Naive thymus-derived CD4-positive, alpha-beta T cell (primary cell): ENCODE results near the gene ELK4. TPM values are rescaled to one million over a fixed set of nuclear protein-coding genes. Genes with fewer than 3 reads are reported as not detected.
A peak's percentile ranks its signal among the peaks of the same experiment; 100 is the strongest.

Source experiments
- ATAC-seq: fragments of 150-1000 bp; cut with Tn5 transposase; 2 replicates; pipeline ENCODE4 v1.10.0; 2021; ENCODE audit warnings: mild to moderate bottlenecking, moderate library complexity
- CTCF ChIA-PET: fragments of 350-600 bp; sonication (Branson Sonifier 250); formaldehyde crosslinking; loops from one replicate; lab custom pipeline; 2021; ENCODE audit warnings: antibody characterized with exemption; lab: Charles Lee
- POLR2A ChIA-PET: fragments of 350-600 bp; sonication (Branson Sonifier 250); formaldehyde crosslinking; loops from one replicate; lab custom pipeline; 2021; ENCODE audit warnings: antibody characterized with exemption, inconsistent platforms; lab: Charles Lee
- DNase-seq, 9 donors: peaks; one replicate each; pipeline versions ENCODE4 v3.0.0 to v3.0.0-alpha.2; 2020 to 2022; ENCODE audit warnings: mixed read lengths in 1 of 9
- H3K27ac ChIP-seq: one replicate; pipeline ENCODE4 v1.7.0; 2013; ENCODE audit warnings: mild to moderate bottlenecking, low read depth, low read length, moderate library complexity
- H3K27me3 ChIP-seq, 2 donors: one replicate each; pipeline ENCODE4 v1.7.0; 2013; ENCODE audit warnings: low read length in 2 of 2, mild to moderate bottlenecking in 2 of 2, moderate library complexity in 2 of 2; ENCODE audit not compliant: control insufficient read depth in 2 of 2, insufficient read depth in 2 of 2
- H3K36me3 ChIP-seq, 3 experiments: 1 replicate in 2 of 3; 2 replicates in 1 of 3; pipeline ENCODE4 v1.7.0; 2013; ENCODE audit warnings: low read length in 3 of 3, mild to moderate bottlenecking in 3 of 3, moderate library complexity in 1 of 3; ENCODE audit not compliant: insufficient read depth in 3 of 3, control insufficient read depth in 2 of 3
- H3K4me1 ChIP-seq, 2 donors: one replicate each; pipeline ENCODE4 v1.7.0; 2013; ENCODE audit warnings: low read length in 2 of 2, mild to moderate bottlenecking in 2 of 2, moderate library complexity in 1 of 2; ENCODE audit not compliant: control insufficient read depth in 2 of 2, insufficient read depth in 2 of 2
- H3K4me3 ChIP-seq: 2 replicates; pipeline ENCODE4 v1.7.0; 2013; ENCODE audit warnings: mild to moderate bottlenecking, low read length
- H3K9me3 ChIP-seq, 3 experiments: 1 replicate in 2 of 3; 2 replicates in 1 of 3; pipeline ENCODE4 v1.7.0; 2013; ENCODE audit warnings: low read length in 3 of 3; ENCODE audit not compliant: control insufficient read depth in 2 of 3
- H3K27ac Mint-ChIP-seq, 9 donors: one replicate each; pipeline ENCODE4 v1.8.0; 2020 to 2022; ENCODE audit warnings: mixed read lengths in 9 of 9, mild to moderate bottlenecking in 8 of 9, moderate library complexity in 5 of 9, inconsistent platforms in 2 of 9
- H3K27me3 Mint-ChIP-seq, 5 donors: one replicate each; pipeline ENCODE4 v1.8.0; 2021 to 2022; ENCODE audit warnings: mixed read lengths in 5 of 5, mild to moderate bottlenecking in 1 of 5
- H3K36me3 Mint-ChIP-seq, 5 donors: one replicate each; pipeline ENCODE4 v1.8.0; 2020 to 2022; ENCODE audit warnings: mixed read lengths in 5 of 5, mild to moderate bottlenecking in 3 of 5, inconsistent platforms in 1 of 5
- H3K4me1 Mint-ChIP-seq, 7 donors: one replicate each; pipeline ENCODE4 v1.8.0; 2020 to 2022; ENCODE audit warnings: mixed read lengths in 7 of 7, mild to moderate bottlenecking in 3 of 7, inconsistent platforms in 1 of 7
- H3K4me3 Mint-ChIP-seq, 10 donors: one replicate each; pipeline ENCODE4 v1.8.0; 2020 to 2022; ENCODE audit warnings: mild to moderate bottlenecking in 10 of 10, mixed read lengths in 10 of 10, moderate library complexity in 6 of 10, inconsistent platforms in 2 of 10
- H3K9me3 Mint-ChIP-seq, 11 donors: one replicate each; pipeline ENCODE4 v1.8.0; 2020 to 2022; ENCODE audit warnings: mixed read lengths in 11 of 11, mild to moderate bottlenecking in 4 of 11, inconsistent platforms in 1 of 11, moderate library complexity in 1 of 11
- intact Hi-C, 2 donors: fragments of 100-400 bp; cut with micrococcal nuclease; formaldehyde crosslinking; loops; one replicate each; pipeline ENCODE4 v1.15.1; 2023
- polyA plus RNA-seq, 2 donors: library from polyadenylated mRNA; unstranded; fragments of 300-500 nt; fragmentation: Illumina TruSeq; gene quantifications; one replicate each; pipeline ENCODE4 v1.2.3, GENCODE V29; 2021
- total RNA-seq, 6 experiments: library from RNA in 5 of 6; stranded (reverse) in 5 of 6; gene quantifications; 1 replicate in 5 of 6; 2 replicates in 1 of 6; pipeline ENCODE4 v1.2.3 and lab custom pipeline; 2021 to 2026

Gene ELK4
- total and polyA plus RNA-seq, 7 experiments from 2014 or later = 4.0 to 250 (median 123) TPM

DNA sequence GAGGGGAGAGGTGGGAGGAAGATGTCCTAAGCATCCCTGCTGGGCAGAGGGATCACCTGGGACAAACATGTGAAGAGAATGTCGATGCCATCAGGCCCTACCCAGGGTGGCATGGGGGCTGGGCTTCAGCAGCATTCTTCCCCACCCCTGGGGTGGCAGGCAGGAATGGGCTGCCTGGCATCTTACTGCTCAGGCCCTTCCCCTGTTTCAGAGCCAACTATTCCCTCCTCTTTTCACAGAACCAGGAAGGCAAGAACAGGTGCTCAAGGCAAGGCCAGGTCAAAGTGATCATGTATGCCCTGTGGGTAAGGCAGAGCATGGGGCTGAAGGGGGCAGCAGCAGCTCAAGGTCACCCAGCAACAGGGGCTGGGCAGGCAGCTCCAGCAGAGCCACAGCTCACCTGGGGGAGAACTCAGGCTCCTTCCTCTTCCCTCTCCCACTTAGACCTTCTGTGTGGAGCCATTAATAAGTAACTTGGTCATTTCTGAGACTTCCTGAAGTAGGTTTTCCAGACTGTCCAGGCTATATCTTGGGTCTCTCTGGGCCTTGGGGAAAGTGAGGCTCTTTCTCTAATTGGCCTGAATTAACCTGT, 56.4 kb downstream of the ELK4 start:
- intact Hi-C loops = no loop called here
- Mint-ChIP-seq H3K9me3 (peaks cover 0 to 2% (median 0%) of the 10 kb centered on the region in 11 donors), H3K36me3 (no peaks in the 10 kb centered on the region), H3K4me3 (no peak overlapping the region), H3K27ac (no peak overlapping the region), H3K27me3 (peaks cover 24 to 57% (median 31%) of the 10 kb centered on the region in 5 donors), H3K4me1 (no peaks in the 10 kb centered on the region)
- Histone ChIP-seq H3K9me3 (no peaks in the 10 kb centered on the region), H3K4me1 (no peaks in the 10 kb centered on the region), H3K4me3 (no peak overlapping the region), H3K27ac (no peak overlapping the region), H3K36me3 (no peaks in the 10 kb centered on the region), H3K27me3 (no peaks in the 10 kb centered on the region)
- CTCF ChIA-PET = interaction anchor here (0.6 to 1.1 kb wide), 2 partner anchors 15 to 1147 kb away, joined by 3 read pairs; no protein-coding TSS in a partner anchor
- DNase-seq (no peak), ATAC-seq (no peak)
- POLR2A ChIA-PET = no interaction called here

DNA sequence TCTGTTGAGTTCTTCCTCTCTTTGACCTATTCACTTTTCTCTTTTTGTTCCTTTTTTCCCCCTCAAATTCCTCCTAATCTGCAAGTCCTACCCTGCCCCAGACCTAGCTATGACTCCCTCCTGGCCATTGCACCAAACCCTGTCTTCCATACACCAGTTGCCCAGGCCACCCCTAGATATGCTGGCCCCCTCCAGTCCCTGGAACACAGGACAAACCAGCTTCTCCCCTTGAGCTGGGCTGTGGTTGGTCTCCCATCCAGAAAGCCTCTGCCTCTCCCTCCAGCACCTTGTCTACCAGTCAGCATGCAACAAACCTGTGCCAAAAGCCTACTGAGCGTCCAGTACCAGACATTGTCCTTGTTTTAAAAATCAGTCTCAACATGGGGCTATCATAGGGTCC, 59.4 kb downstream of the ELK4 start:
- Histone ChIP-seq H3K4me3 (no peak overlapping the region), H3K27me3 (peaks cover 3 to 10% of the 10 kb centered on the region in 2 donors), H3K27ac (no peak overlapping the region), H3K4me1 (peaks cover 0 to 5% of the 10 kb centered on the region in 2 donors), H3K36me3 (no peaks in the 10 kb centered on the region), H3K9me3 (no peaks in the 10 kb centered on the region)
- Mint-ChIP-seq H3K9me3 (peaks cover 0 to 2% (median 0%) of the 10 kb centered on the region in 11 donors), H3K27me3 (peaks cover 22 to 62% (median 26%) of the 10 kb centered on the region in 5 donors), H3K4me1 (peaks cover 0 to 5% (median 4%) of the 10 kb centered on the region in 7 donors), H3K27ac (no peak overlapping the region), H3K4me3 (no peak overlapping the region), H3K36me3 (no peaks in the 10 kb centered on the region)
- CTCF ChIA-PET = interaction anchor here (1.5 kb wide), 1 partner anchor 47 kb away, joined by 4 read pairs; no protein-coding TSS in a partner anchor
- ATAC-seq (no peak), DNase-seq (no peak)
- intact Hi-C loops = no loop called here
- POLR2A ChIA-PET = no interaction called here

DNA sequence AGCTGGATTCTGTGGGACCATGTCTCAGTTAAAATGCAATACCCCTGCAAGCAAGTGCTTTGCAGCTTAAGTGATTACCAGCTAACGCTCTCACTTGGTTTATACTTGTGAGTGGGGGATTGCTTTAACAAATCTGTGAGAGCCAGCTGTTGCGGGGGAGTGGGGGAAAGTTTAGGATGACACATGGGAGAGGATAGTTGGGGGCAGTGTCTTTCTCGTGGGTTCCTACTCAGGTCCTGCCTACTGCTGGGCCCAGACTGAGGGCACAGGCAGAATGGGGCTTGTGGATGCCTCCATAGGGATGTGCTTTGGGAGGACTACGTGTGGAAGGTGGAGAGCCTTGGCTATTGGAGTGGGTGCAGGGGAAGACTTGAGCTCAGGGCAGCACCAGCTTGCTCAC, 60.1 kb downstream of the ELK4 start:
- DNase-seq (no peak), ATAC-seq (no peak)
- Mint-ChIP-seq H3K27ac (no peak overlapping the region), H3K27me3 (peaks cover 21 to 63% (median 30%) of the 10 kb centered on the region in 5 donors), H3K36me3 (no peaks in the 10 kb centered on the region), H3K4me1 (peaks cover 0 to 5% (median 4%) of the 10 kb centered on the region in 7 donors), H3K9me3 (no peaks in the 10 kb centered on the region), H3K4me3 (no peak overlapping the region)
- Histone ChIP-seq H3K4me1 (peaks cover 0 to 5% of the 10 kb centered on the region in 2 donors), H3K36me3 (no peaks in the 10 kb centered on the region), H3K9me3 (no peaks in the 10 kb centered on the region), H3K27me3 (peaks cover 3 to 10% of the 10 kb centered on the region in 2 donors), H3K4me3 (no peak overlapping the region), H3K27ac (no peak overlapping the region)
- POLR2A ChIA-PET = no interaction called here
- intact Hi-C loops = no loop called here
- CTCF ChIA-PET = interaction anchor here (1.5 kb wide), 1 partner anchor 47 kb away, joined by 4 read pairs; no protein-coding TSS in a partner anchor

DNA sequence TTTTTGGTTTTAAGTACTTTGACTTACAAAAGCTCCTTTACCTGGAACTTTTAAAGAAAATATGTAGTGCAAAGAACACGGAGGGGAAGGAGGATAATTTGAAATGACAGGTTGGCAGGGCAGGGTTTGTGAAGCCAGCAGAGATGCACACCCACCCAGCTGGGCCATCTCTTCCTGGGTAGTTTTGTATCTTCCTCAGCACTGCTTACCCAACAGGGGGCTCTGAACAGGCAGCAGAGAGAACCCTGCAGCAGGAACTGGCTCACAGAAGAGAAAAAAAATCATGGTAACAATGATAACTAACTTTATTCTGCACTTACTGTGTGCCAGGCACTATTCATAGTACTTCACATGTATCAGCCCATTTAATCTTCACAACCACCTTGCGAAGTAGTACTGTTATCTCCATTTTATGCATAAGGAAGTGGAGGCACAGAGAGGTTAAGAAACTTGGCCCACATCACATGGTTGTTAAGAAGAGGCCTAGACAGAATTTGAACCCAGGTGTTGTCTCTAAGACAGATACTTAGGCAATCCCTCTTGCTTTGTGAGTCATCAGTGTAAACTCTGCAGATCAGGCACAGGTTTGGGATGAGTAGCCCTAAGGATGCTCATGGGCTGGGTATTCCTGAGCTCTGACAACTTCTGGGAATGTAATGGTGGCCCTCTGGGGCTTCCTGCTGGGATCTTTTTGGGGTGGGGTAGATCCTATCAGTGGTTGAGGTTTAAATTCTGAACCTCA, 60.8 kb downstream of the ELK4 start:
- H3K27me3 ChIP-seq = peaks cover 3 to 10% of the 10 kb centered on the region in 2 donors
- H3K4me1 Mint-ChIP-seq = peaks cover 0 to 5% (median 4%) of the 10 kb centered on the region in 7 donors
- DNase-seq = peak in 1 of 9 donors; percentile 10
- POLR2A ChIA-PET = no interaction called here
- H3K4me1 ChIP-seq = peaks cover 0 to 5% of the 10 kb centered on the region in 2 donors
- H3K27me3 Mint-ChIP-seq = peaks cover 27 to 68% (median 35%) of the 10 kb centered on the region in 5 donors
- H3K27ac Mint-ChIP-seq = peak overlapping the region in 1 of 9 donors; percentile 41
- H3K36me3 Mint-ChIP-seq = no peaks in the 10 kb centered on the region
- H3K9me3 Mint-ChIP-seq = no peaks in the 10 kb centered on the region
- no peak overlapping the region for H3K4me3 ChIP-seq
- intact Hi-C loops = no loop called here
- H3K4me3 Mint-ChIP-seq = peak overlapping the region in 1 of 10 donors; percentile 19
- CTCF ChIA-PET = interaction anchor here (1.5 kb wide), 1 partner anchor 46 kb away, joined by 4 read pairs; no protein-coding TSS in a partner anchor
- H3K36me3 ChIP-seq = no peaks in the 10 kb centered on the region
- H3K27ac ChIP-seq = no peak overlapping the region
- no peak for ATAC-seq
- H3K9me3 ChIP-seq = no peaks in the 10 kb centered on the region

DNA sequence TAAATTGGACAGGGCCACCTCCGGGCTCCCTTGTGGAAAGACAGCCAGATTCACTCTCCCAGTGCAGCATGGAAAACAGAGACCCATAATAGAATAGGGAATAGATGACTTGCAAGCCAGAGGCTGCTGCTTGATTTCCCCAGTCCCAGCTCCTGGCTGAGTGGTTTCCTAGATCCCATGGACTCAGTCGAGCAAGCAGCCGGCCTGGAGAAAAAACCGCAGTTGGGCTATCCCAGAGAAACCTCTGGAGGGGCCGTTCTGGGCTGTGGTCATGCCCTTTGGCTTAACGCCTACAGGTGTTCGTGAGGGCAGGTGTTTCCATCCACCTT, 61.7 kb downstream of the ELK4 start:
- H3K4me1 ChIP-seq = peaks cover 0 to 5% of the 10 kb centered on the region in 2 donors
- no peak for ATAC-seq
- H3K9me3 ChIP-seq = no peaks in the 10 kb centered on the region
- Mint-ChIP-seq H3K27ac (no peak overlapping the region), H3K27me3 (peaks cover 34 to 75% (median 43%) of the 10 kb centered on the region in 5 donors), H3K4me3 (peak overlapping the region in 4 of 10 donors; percentile 19 to 78 (median 53)), H3K9me3 (no peaks in the 10 kb centered on the region), H3K36me3 (no peaks in the 10 kb centered on the region), H3K4me1 (peaks cover 0 to 5% (median 4%) of the 10 kb centered on the region in 7 donors)
- H3K4me3 ChIP-seq = no peak overlapping the region
- DNase-seq = no peak
- no peaks in the 10 kb centered on the region for H3K36me3 ChIP-seq
- ChIA-PET CTCF (interaction anchor here (0.5 kb wide), 1 partner anchor 240 kb away, joined by 3 read pairs; no protein-coding TSS in a partner anchor), POLR2A (no interaction called here)
- H3K27me3 ChIP-seq = peaks cover 3 to 10% of the 10 kb centered on the region in 2 donors
- no peak overlapping the region for H3K27ac ChIP-seq
- intact Hi-C loops = no loop called here

DNA sequence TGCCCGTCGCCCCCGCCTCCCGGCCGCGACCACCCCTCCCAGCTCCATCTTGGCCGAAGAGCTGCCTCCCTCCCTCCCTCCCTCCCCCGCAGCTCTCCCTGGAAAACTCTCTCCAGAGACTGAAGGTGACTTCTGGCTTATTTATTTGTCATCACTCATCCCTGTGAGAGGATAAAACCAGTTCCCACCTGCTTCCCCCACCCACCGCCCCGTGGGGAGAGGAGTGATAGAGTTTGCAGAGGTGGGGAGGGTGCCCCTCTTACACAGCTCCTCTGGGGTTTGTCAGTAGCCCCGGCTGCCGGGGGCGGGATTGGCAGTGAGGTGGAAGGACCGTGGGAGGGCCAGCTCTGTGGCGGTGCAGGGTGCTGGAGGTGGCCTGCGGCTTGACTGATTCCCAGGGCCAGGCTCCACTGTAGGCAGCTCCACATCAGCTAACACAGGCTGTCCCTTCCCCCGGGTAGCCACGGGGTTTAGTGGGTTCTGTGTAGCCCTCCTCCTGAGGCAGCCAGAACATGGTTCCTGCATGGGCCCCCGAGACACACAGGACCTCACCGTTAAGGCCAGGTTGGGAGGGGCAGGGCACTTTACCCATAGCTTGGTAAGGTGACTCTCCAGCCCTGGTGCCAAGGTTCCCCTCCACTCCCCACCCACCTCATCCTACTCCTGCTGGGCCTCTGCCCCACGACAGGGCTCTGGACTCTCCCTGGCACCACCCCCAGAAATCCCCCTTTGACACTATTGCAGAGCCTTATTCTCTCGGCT, 62.2 kb downstream of the ELK4 start:
- ATAC-seq = no peak
- no peaks in the 10 kb centered on the region for H3K9me3 Mint-ChIP-seq
- peaks cover 0 to 5% (median 4%) of the 10 kb centered on the region in 7 donors for H3K4me1 Mint-ChIP-seq
- H3K4me3 Mint-ChIP-seq = peak overlapping the region in 6 of 10 donors; percentile 47 to 78 (median 59)
- no peak overlapping the region for H3K27ac Mint-ChIP-seq
- H3K27me3 Mint-ChIP-seq = peaks cover 35 to 76% (median 44%) of the 10 kb centered on the region in 5 donors
- no peaks in the 10 kb centered on the region for H3K36me3 ChIP-seq
- H3K4me3 ChIP-seq = no peak overlapping the region
- CTCF ChIA-PET = interaction anchor here (0.5 kb wide), 1 partner anchor 239 kb away, joined by 3 read pairs; no protein-coding TSS in a partner anchor
- H3K9me3 ChIP-seq = no peaks in the 10 kb centered on the region
- peaks cover 3 to 11% of the 10 kb centered on the region in 2 donors for H3K27me3 ChIP-seq
- POLR2A ChIA-PET = no interaction called here
- peaks cover 0 to 5% of the 10 kb centered on the region in 2 donors for H3K4me1 ChIP-seq
- no peak overlapping the region for H3K27ac ChIP-seq
- DNase-seq = peak in 1 of 9 donors; percentile 20
- H3K36me3 Mint-ChIP-seq = no peaks in the 10 kb centered on the region
- intact Hi-C loops = no loop called here
